T follicular helper cell (primary cell): ENCODE data around the gene PTPRM.

ENCODE experiments used
- DNase-seq: peaks from one replicate; pipeline ENCODE4 v3.0.0-alpha.2; 2020; ENCODE audit warnings: low read depth

The PTPRM gene

DNA sequence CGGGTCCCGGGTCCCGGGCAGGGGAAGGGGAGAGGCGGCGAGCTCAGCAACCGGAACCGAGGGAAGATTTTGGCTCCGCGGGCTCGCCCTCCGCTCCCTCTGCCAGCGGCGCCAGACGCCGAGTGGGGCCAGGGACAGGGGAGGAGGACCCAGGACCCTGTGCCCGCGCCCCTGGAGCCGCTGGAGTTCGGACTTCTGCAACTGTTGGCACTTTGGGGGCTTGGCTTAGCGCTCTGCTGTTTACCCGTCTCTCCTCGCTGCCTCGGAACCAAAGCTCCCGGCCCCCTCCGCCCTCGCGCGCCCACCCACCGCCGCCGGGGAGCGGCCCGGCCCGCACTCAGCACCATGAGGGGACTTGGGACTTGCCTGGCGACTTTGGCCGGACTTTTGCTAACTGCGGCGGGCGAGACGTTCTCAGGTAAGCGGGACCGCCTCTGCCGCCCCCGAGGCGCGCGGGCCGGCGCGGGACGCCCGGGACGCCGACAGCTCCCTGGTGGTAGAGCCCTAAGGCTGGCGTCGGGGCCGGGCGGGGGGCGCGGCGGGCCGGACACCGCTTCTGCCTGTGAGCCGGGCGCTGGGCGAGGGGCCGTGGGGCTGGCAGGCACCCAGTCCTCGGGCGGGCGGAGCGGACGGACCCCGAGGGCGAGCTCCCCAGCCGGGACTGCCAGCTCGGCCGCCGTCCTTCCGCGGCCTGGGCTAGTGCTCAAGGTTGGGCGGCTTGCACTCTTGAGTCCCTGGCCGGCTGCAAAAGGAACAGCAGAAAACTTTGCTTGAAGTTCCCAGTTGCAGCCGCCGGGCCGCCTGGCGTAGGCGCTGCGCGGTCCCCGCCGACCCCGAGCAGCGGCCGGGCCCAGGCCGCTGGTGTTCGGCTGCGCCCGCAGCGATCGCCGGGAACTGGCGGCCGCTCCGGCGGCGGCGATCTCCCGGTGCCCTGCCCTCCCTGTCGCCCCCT is 634 bp downstream of the PTPRM start:
- DNase-seq, result no peak

DNA sequence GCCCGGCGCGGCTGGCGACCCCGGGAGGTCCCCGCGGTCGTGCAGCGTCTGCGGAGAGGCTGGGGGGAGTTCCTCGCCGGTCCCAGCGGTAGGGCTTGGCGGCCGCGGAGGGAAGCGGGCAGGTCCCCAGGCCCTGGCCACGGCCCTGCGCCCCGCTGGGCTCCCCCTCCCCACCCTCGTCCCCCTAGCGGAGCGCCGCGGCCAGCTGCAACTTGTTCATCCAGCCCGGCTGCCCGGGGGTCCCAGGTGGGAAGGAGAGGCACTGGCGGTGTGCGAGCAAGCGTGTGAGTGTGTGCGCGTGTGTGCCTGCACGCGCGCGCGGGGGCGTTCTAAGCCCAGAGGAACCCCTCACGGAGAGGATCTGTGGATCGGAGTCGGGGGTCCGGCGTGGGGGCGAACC is 1.3 kb downstream of the PTPRM start:
- no peak for DNase-seq

DNA sequence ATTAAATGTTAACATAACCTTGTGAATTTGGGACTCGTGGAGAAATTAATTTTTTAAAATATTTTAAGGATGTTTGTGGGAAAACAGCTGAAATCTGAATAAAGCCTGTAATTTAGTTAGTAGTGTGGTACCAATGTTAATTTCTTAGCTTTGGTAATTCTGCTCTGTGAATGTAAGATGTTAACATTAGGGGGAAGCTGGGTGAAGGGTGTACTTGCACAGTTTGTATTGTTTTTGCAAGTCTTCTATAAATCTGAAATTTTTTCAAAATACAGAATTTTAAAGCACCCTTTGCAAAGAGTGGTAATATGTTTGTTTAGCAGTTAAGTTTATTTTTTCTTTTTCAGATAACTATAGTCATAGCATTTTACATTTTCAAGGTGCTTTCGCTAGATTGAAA is 4.5 kb downstream of the PTPRM start:
- no peak for DNase-seq

DNA sequence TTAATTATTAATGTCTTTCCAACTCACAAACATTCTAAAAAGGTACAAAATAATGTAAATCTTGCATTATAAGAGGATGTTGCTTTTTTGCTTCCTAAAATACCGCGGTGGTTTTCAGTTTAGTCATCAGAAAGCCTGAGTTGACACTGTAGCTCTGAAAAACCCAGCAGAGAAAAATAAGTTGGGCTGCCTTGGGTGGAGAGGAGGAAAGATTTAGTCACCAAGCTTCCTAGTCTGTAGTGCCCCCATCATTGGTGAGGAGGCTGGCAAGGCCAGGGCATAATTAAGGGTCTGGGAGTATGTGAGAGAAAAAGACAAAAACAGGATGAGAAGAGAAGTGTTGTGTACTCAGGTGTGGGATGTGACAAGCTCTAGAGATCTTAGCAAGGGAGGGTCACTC is 5.7 kb downstream of the PTPRM start:
- DNase-seq, result no peak

DNA sequence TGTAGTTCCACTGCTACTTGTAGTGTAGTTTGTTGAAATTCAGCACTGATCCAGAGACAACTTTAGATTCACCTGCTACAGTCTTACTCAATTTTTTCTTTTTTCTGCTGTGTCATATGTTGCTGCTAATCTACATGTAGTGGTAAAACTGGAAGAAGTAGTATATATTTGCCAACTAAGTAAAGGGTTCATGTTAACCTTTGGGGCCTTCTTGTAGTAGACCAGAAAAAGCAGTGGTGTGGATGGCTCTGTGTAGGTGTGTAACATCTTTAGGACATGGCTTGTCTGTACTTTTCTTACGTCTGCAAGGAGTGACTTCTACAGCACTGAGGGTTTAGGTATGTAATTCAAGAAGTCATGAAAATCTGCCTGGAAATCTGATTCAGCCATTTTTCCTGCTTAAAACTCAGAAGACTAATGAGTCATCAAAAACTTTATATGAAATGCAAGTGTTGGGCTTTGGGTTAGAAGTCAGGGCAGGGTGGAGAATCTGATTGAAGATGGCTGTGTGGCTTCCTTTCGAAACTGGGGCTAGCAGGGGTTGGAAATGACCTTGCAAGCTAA is 8.4 kb downstream of the PTPRM start:
- DNase-seq, result no peak

DNA sequence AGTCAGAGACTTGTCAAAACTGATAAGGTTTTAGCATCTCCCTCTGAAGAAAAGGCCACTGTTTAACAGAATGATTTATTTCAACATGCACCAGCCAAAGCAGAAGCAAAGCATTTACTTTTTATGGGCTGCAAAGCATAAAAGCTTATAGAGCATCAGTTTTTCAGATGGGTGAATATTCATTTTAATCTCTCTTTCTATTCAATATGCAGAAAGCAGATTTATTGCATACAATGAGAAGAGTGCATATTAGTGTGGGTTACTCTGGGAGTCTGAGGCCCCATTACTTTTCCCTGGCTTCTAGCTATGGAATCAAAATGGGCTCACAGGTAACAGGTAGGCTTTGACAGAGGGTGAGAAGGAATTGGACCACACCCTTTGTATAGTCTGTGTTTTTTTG is 9.0 kb downstream of the PTPRM start:
- DNase-seq, result no peak

DNA sequence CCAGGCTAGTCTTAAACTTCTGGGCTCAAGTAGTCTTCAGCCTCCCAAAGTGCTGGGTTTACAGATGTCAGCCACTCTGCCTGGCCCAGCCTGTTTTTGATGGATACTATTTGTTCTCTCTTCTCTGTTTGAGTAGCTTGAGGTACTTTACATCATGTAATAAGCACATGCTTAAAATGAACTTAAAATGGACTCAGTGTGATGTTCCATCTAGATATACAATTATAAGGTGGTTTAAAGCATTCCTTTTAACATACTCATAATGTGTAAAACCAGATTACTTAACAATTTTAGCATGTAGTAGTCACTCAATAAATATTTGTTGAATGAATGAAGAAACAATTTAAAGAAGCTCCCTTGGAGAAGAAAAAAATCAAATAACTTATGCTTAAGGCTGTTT is 9.6 kb downstream of the PTPRM start:
- no peak for DNase-seq

DNA sequence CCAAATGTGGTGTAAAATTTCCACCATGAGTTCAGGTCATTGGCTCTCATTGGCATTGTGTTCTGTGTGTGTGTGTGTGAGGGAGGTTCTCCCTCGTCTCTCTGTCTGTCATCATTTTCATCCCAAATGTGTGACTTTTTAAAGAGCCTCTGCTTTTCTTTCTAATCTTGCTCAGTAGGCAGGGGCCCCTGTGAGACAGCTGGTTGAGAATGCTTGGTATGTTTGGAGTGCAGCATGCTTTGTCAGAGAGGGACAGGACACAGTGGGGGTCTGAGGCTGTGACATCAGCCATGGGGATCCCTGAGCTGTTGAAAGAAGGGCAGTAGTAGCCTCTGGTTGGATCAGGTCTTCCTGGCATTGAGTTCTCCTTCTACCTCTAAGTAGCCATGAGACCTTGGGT is 10.6 kb downstream of the PTPRM start:
- DNase-seq, result no peak

DNA sequence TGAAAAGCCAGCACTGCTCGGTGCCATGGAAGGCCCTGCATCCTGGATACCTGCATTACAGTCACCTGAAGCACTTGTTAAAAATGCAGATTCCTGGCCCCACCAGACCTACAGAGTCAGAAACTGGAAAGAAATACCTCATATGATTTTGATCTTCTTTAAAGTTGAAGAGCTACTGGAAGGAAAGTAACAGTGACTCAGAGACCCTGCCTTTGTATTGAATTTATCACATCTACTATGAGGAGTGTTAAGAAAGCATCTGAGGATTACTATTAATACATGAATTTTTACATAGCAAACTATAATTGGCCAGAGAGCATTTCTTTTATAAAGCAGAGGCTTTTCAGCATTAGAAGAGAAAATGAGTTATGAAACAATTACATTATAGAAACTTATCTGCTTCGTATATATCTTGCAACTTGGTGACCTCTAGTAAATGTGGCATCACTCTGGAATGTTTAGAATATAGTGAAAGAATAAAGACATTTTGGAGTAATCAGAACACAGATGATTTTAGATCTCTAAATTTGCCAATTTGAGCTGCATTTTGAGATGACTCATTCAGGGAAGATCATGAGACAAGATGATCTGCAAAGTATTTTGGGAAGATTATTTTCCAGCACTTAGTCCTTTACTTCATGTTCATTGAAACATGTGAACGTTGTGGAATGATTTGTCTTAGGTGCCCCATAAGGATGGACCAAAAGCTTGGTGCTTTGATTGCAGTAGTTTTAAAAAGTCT is 12.2 kb downstream of the PTPRM start:
- no peak for DNase-seq

DNA sequence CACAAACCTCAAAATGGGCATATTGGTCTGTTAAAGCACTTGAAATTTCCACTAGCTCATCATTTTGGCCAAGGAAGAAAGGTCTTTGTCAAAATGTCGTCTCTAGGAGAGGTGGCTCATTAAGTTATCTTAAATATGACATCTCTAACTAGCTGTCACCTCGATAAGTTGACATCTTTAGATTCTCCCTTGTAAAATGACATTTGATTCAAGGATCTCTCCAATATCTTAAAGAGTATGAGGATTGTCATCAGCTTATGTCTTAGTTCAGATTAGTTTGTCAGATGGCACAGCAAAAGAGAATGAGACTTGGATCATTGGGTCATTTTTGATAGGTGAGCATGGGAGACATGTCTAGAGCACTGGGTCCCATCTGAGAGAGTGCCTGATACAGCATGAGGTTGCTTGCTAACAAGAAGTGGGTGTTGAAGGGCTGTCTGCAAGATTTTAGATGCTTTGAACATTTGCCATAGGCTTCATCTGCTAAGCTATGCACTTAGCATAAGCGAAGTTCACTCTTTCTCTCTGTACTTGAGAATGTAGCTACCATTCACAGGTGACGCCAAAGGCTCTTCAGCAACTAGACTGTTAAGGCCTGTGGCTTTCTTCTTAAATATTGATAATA is 12.9 kb downstream of the PTPRM start:
- no peak for DNase-seq

DNA sequence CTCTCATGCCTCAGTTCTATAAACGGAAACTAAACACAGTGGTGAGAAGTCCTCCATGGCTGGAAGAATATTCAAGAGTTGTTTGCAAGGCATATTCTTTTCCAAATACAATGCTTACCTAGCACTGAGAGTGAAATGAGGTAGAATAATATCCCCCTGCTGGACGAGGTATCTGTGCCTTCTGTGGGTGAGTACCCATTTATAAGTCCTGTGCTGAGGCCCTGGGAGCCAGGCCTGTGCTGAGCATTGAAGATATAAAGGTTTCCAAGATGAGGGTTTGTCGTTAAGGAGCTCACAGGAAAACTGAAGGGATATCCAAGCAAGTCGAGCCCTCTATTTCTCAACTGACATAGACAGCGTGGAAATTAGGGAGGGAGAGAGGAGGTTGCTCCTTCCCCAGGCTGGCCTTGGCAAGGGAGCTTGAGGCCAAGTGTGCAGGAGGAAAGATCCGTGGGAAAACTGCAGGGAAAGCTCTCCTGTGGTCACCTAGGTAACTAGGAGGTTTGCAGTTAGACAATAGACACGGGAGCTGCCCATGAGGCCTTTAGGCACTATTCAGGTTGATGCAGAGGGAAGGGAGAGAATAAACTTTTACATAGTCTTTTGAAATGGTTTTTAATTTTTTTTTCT is 17.6 kb downstream of the PTPRM start:
- no peak for DNase-seq

DNA sequence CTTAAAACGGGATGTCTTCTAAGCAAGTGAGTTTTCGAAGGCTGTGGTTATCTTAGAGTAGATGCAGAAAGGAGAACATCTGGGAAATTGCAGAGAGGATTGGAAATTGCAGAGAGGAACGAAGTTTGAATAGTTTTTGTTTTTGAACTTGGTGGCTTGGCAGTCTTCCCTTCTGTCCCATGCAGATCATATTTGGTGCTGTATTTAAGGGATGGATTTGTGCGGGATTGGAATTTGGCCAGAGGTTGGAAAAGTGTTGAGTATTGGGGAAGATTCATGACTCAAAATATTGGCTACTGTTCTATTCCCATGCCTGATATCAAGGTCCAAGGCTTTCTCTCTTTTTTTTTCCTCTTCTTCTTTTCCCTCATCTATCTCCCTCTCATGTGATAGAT is 18.2 kb downstream of the PTPRM start:
- no peak for DNase-seq

DNA sequence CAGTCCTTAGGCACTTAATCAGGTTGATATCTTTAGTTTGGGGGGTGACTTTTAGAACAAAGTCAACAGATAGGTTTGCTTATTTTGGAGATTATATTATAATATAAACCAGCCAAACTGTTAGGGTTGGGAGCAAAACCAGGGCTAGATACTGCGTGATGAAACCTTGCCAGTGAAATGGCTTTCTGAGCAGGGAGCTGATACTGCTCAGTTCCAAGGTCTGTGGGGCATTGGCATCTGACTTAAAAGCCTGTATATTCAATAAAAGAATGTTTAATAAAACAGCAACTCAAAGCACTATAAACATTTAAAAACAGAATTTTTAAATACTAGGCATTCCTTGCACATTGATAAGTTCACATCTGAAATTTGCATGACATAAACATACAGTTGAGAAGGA is 19.3 kb downstream of the PTPRM start:
- no peak for DNase-seq

DNA sequence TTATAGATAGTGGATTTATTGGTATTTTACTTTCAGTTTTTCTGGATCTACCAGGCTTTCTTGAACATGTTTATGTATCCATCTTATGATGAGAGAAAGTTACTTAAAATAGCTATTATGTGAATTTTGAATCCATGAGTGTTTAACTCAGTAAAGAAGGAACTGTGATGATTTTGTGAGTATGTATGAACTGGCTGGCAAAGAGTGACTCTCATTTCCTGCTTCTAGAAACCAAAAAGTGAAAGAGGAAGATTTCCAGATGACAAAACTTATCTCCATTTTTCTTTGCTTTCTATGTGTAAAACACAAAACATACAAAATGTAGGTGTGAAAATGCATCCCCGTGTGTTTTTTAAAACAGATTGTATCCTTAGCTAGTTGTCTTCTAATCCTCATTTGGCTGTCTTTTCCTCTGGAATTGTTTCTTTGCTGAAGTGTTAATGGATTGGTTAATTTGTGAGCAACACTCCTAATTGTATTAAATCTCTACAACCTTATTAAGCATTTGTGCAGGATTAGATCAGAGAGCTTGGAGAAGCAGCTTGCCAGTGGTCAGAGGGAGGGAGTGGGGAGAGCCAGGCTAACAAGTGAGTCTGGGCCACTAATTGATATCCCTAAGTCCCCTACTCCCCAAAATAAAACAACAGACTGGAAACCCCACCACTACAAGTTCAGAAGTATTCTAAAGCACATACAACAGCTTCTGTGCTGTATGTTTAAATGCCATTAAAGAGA is 23.9 kb downstream of the PTPRM start:
- no peak for DNase-seq

DNA sequence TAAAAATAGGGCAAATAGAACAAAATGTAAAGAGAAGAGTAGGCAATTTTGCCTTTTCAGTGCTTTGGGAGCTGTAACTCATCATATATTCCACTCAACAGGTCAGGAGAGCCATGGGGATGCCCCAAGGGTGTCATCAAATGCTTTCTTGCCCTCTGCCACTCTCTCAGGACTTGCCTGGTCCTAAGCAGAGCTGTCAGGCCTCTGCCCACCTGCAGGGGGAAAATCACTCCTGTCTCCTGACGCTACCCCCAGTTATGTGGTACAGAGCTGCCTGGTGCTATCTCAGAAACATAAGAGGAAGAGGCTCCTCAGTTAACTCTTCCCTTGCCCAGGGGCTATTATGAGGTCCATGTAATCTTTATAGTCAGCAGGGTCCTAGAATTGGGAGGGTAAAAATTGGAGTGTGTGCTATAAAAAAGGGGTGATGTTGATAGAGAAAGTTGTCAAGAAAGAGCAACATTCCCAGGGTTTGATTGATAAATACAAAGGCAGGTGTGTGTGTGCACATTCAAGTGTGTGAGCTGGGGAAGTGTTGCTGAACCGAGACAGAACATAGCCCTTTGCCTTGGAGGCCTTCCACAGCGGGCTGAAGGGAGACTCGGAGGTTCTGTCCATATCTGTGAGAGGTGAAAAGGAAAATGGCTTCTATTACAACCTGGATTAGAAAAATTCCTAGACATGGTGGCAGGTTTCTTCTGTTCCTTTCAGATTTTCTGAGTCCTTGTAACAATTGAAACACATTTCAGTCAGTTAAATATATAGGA is 25.4 kb downstream of the PTPRM start:
- DNase-seq, result no peak

DNA sequence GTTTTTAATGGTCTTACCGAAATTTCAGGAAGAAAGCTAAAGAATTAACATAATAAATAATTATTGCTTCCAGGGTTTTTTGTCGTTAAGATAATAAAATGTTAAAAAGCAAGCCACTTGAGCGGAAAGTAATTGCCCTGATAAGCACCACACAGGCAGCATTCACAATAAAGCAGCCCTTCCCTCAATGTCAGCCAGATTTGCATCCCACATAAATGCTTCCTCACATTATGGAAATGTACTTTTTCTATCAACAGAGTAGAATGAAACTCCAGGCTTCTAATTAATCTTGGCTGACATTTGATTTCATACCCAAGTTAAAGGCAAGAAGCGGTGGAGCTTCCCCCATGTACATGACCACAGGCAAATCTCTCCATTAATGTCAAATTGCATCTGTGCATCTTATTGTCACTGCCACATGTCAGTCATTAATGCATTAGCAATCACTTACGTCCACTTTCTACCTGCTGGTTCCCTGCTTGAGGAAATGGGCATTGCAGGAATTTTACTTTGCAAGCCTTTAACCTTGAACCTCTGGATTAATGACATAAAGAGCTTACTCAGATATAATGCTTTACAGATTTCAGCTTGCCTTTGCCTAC is 26.2 kb downstream of the PTPRM start:
- DNase-seq, result no peak

DNA sequence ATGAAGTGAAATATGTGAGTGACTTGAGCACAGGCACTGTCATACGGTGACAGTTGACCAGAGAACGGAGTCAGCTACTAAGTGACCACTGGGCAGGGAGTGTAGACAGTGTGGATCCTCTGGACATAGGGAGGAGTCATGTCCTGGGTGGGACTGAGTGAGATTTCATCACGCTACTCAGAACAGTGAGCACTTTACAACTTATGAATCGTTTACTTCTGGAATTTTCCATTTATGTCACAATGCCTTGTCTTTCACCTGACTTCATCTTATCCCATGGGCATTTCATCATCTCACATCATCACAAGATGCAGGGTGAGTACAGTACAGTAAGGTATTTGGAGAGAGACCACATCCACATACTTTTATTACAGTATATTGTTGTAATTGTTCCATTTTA is 29.0 kb downstream of the PTPRM start:
- DNase-seq, result no peak

DNA sequence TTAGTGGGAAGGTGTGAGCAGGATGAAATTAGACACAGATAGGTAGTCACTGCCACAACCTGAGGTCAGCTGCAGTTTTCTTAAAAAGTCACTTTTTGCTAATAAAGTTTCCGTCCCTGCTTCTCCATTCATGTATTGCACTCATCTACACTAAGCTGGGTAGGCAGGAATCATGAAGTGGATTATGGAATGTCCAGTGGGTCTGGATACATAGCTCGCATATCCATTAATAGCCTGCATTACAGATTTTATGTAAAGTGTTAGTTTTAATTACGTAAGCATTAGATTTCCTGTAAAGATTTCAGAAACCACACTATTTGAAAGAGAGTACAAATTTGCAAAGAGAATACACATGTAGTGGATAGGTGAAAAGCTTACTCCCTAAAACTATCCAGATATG is 30.4 kb downstream of the PTPRM start:
- no peak for DNase-seq

DNA sequence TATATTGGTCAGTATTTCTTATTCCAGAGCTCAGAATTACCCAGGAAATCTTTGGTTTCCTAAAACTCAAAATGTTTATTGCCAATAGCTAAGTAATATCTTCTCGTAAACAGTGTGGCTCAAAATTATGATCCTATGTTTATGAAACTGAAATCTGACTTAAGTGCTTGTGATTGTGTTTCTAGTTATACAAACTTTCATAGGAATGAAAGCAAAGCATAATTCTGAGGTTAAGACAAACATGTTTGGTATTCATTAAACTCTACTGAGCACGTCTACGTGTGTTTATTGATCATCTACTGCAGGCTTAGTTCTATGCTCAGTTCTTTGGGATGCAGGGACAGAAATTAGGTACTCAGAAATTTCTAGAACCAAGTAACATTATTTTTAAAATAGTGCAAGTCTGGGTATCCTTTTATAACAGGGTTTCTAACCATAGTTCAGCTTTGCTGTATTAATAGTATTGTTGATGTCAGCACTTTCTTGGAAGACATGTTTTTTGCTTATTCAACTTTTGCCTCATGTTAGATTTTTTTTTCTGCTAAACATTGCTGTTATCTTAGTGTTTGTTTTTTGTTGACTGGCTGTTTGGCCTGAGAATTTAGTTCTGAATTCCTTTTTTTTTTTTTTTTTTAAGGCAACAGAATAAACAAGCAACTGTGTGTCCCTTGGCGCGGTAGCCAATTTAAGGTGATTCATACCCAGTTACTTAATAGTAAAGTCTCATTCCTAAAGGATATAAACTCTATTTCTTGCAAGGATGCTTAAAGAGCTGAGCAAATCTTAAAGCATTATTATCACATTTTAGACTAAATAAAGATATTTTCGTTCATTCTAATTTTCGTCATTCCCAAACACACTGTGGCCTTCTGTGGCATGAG is 31.3 kb downstream of the PTPRM start:
- DNase-seq, result no peak
